CD4-positive, alpha-beta T cell treated with Interleukin-10 for 1 hour (primary cell): ENCODE data around the gene KCNIP1.

ENCODE experiments used
- DNase-seq: peaks from one replicate; pipeline ENCODE4 v3.0.0-alpha.2; 2020

The KCNIP1 gene

DNA sequence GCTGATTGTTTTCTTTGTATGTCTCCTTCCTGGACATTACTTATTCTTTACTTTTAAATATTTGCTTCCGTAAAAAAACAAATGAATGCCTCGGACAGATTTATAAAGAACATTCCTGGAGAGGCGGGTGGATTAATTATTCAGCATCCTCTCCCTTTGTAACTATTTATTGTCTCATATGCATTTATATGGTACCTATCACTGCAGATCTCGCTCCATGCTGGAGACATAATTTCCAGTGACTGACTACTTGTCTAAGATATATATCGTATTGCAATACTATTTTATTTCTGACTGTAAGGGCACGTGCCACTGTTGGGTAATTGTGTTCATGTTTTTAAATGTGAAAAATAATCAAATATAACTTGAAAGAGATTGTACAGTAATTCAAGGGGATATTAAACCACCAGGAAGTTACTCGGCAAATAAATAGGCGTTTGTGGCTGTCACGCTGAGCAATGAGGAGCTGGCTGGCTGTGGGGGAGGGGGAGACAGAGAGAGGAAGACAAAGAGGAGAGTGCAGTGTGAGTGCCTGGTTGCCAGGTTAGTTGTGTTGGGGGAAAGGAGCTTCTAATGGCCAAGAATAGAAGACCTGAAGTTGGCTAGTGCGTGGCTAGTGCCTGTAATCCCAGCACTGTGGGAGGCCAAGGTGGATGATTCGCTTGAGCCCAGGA, 147.9 kb downstream of the KCNIP1 start:
- no peak for DNase-seq

DNA sequence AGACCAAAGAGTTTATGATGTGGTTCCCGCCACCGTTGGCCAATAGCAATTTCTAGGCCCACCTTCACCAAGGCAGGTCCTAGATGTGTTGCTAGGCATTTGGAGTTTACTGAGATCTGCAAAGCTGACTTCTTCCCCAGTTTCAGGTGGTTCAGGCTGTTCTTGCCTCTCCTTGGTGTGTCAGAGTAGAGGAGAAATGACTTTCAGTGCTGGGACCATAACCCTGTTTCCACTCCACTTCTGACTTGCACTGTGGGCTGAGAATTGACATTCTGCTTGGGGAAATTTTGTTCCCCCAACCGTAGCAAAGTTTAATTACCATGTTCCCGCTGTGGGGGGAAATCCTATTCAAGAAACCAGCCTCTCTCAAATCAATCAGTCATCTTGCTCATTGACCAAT, 151.7 kb downstream of the KCNIP1 start:
- DNase-seq: no peak

DNA sequence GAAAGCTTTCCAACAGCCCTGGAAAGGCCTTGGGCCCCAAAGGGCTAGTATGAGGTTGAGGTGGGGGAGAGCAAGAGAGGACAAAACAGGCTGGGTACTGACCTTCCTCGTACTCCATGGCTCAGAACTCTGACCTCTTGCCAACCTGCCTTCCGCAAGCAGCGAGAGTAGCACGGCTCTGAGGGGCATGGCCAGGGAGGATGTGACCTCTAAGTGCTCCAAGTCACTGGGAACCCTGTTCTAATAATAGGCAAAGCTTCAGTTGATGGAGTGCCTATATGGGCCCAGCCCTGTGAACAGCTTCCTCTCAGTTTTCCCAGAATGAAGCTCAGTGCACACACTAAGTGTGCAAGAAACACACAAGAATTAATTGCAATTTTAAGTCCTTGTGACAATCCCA, 152.1 kb downstream of the KCNIP1 start:
- DNase-seq: no peak

DNA sequence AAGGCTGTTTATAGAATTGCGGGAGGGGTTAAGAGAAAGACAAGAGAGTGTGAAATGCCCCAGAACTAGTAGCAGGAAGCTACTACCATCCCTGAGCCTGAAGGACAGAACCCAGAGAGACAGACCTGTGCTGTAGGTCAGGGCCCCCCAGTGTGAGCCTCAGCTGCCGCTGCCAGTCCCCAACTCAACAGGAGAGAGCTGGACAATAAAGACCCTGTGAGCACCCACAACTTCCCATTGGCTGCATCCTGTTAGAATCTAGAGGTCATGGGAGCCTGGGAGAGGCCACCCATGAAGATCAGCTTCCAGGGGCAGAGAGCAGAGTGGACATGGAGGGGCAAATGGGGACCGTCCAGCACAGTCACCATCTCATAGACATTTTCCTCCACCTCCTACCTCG, 152.5 kb downstream of the KCNIP1 start:
- DNase-seq: no peak

DNA sequence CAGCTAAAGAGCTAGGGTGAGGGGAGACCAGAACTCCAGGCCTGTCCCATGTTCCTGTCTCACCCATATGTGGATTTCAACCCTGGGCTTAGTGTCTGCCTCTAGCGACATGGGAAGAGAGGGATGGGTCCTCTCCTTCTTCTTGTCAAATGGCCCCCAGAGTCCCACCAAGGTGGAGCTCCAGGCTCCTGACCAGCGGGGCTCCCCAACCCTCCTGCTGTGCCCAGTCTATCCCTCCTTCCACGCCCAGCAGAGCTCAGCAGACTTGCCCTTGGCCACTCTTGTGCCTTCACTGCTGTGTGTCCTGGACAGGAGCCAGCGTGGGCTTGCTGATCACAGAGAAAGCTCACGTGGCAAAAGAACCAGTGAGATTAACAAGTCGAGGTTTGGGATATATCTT, 156.7 kb downstream of the KCNIP1 start:
- no peak for DNase-seq

DNA sequence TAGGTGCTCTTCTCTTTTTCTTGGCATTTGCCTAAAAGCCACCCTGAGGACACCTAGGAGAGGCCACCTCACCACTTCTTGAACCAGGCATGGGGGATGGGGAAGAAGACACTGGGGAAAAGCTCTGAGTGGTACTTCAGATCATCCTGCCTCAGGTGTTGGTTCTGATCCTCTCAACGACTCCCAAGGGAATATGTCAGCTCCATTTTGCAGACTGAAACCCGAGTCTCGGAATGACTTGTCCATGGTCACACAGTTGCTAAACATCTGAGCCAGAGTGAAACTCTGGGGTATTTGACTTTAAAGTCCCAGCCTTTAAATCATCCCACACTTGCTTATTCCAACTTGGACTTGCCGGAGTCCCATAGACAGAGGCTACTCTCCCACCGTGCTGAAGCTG, 159.1 kb downstream of the KCNIP1 start:
- no peak for DNase-seq

DNA sequence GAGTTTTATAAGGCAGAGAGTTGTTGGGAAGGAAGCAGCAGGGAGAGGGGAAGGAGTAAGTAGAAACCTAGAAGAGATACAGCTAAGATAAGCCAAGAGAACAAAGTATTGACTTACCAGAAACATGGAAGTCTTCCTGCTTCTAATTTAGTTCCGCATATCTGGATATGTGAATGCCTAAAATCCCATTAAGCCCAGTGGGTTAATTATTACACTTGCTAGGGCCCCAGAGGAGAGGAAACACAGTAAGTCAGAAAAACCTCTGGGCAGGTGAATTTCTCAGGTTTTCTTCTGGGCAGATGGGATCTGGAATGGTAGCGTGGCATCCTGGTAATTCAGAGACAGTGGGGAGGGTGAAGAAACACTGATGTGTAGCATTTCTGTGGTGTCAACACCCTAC, 175.0 kb downstream of the KCNIP1 start:
- no peak for DNase-seq

DNA sequence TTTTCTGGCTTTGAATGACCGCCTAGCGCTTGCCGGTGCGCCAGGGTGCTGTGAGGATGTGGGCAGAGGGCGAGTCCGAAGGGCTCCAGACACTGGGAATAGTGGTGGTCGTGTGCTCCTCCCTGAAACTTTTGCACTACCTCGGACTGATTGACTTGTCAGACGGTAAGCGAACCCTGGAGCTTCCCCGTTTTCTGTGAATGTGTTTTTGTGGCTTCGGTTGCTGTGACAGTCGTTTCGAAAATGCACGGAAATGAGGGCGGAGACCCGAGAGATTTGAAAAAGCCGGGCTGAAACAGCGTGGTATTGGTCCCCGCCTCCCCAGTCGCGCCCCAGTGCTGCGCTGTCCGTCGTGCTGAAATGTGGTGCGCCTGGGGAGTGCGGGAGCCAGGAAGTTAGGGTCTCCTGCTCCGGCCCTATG, 177.2 kb downstream of the KCNIP1 start:
- peak; percentile 22 for DNase-seq

DNA sequence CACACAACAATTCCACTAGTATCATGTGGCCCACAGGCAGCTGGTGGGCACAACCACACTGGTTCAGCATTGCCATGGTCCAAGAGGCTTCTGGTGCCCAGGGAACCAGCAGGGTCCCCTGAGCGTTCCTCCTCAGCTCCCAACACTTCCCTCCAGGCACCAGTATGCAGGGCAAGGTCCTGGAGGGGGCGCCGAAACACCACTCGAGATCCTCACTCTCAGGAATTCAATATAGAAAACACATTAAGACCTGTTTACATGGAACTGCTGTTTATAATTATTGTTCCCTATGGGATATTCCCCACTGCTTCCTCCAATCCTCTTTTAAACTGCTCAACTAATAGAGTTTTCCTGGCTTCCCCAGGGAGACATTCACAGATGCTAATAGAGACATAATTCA, 187.8 kb downstream of the KCNIP1 start:
- DNase-seq: no peak

DNA sequence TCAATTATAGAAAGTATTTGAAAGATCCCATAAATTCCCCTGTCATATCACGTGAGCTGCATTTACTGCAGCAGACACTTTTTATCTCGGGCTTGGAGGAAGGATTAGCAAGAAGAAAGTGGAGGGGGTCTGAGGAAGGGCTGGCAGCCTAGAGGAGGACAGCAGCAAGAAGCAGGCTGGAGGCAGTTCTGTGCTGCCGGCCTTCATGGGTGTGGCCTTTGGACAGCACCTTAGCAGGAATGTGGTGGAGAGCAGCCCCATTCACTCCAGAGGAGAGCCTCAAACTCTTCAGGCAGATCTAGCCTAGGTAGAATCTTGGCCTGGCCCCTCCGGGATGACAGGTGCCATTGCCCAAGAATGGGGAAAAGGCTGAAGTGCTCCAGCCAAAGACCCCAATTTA, 189.9 kb downstream of the KCNIP1 start:
- no peak for DNase-seq

DNA sequence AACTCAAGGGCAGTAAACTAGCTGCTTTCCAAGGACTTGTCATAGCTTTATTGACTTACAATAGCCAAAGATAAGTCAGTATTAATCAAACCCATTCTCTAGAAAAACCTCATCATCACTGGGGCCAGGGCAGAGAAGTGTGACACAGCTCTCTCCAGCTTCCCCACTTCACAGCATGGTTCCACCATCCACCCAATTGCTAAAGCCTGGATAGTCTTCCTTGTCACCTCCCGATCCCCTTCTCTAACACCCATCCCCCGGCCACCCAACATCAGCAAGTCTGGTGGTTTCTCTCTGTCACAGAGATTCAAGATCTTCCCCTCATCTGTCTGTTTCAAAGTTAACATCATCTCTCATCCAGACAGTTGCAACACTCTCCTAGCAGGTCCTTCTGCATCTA, 191.1 kb downstream of the KCNIP1 start:
- no peak for DNase-seq

DNA sequence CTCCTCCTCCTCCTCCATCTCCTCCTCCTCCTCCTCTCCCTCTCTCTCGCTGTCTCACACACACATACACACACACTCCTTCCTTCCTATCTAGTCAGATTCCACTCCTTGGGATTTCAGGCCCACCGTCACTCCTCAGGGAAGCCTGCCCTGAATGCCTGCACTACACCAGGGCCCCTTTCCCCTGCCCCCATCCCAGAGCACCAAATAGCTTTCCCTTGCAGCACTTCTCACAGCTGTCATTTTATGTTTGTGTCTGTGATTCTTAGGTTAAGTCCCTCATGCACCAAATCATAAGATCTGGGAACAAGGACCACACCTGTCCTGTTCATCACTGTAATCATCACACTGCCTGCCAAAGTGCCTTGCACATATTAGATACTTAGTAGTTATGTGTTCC, 193.2 kb downstream of the KCNIP1 start:
- no peak for DNase-seq

DNA sequence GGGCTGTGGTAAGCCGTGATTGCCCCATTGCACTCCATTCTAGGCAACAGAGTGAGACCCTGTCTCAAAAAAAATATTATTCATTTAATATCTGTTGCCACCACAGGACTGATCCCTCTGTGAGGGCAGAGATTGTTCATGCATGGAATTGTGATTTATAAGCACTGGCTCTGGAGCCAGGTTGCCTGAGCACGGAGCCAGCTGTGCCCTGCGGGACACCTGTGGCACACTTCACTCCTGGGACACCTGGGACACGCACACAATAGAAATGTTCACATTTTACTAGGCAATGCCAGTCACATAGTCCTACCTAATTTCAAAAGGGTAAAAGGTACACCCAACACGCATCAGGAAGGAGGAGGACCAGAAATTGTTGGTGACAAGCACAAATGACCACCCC, 196.7 kb downstream of the KCNIP1 start:
- DNase-seq: no peak

DNA sequence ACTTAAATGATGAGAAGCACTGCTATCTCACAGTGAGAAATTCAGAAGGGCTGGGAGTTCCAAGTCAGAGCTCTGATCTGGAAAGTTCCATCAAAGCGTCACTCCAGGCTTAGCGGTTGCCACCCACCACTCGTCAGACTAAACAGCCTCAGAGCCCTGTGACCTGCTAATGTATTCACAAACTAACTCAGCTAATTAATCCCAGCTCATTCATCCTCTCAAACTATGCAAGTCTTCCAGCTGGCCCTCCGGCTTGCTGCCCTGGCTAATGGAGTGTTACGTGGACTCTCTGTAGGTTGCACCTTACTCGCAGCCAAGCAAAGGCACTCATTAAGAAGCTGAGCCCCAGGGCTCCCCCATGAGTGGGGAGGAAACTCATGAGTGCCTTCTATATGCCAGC, 197.5 kb downstream of the KCNIP1 start:
- DNase-seq: no peak

DNA sequence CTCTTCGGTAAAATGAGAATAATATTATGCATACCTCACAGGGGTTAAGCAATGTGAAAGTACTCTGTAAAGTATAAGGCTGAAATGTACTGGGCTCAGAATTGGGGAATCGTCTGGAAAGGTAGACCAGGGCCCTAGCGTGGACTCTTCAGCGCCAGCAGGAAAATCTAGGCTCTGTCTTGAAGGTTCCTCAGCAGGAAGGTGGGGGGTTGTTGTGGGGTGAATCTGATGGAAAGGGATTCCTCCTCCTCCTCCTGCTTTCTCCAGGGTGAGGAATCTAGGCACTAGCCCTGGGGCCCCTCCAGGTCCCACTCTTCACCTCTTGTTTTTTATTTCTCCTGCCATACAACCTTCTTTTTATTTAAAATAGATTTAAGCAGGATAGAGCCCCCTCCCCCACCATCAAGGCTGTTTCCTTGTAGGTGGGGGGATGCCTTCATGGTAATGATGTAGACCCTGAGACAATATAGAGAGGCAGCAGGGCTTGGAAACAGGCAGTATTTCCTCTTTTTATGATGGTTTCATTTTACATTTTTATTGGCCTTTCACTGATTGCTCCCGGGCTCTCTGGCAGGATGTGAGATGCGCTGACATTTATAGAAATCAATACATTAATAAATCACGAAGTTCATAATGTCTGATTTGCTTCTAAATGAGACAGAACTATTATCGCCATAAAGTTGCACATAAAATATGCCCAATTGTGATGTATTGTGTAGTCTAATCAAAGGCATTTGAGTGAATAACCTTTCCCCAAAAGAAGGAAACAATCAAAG, 200.8 kb downstream of the KCNIP1 start:
- no peak for DNase-seq

DNA sequence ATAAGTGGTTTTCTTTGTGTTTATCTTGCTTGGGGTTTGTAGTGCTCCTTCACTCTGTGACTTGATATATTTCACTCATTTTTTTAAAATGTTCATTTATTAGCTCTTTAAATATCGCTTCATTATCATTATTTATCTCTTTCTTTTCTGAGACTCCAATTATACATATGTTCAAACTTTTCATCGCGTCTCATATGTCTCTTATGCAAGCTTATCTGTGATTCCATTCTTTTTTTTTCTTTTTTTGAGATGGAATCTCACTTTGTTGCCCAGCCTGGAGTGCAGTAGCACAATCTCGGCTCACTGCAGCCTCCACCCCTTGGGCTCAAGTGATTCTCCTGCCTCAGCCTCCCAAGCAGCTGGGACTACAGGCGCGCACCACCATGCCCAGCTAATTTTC, 205.8 kb downstream of the KCNIP1 start:
- DNase-seq: no peak

DNA sequence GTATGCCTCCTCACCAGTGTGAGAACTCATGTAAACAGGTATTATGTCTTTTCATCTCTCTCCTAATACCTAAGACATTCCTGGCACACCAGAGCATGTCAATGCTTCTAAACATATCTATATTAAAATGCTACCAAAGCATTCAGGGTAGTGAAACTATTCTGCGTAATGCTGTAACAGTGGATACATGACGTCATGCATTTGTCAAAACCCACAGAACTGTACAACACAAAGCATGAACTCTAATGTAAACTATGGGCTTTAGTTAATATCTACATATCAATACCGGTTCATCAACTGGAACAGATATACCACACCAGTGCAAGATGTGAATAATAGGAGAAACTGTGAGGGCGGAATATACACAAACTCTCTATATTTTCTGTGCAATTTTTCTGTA, 207.5 kb downstream of the KCNIP1 start:
- no peak for DNase-seq

DNA sequence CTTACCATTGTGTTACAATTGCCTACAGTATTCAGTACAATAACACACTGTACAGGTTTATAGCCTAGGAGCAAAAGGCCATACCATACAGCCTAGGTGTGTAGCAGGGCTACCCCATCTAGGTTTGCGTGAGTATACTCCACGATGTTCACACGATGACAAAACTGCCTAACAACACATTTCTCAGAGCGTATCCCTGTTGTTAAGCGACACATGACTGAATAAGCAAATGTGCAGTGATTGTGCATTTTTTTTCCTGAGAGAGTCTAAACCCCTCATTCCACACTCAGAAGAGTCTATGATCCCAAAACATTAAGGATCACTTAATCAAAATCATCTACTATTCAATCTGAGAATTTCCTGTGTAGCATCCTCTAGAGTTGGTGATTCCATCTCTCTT, 211.3 kb downstream of the KCNIP1 start:
- no peak for DNase-seq

DNA sequence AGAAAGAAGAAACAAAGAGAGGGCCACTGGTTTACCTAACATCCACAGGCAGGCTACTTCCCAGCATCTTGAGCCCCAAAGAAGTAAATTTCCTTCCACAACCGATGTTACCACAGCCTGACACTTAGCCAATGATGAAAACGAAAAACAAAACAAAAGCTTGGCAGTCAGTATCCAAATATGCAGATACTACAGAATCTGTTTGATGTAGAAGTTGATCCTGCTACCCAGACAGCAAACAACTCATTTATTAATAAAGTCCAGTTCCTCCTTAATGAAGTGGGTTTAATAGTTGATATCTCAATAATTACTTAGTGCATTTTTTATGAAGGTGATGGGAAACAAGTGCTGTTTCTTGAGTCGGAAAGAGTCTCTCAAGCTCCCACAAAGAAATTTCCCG, 212.6 kb downstream of the KCNIP1 start:
- no peak for DNase-seq

DNA sequence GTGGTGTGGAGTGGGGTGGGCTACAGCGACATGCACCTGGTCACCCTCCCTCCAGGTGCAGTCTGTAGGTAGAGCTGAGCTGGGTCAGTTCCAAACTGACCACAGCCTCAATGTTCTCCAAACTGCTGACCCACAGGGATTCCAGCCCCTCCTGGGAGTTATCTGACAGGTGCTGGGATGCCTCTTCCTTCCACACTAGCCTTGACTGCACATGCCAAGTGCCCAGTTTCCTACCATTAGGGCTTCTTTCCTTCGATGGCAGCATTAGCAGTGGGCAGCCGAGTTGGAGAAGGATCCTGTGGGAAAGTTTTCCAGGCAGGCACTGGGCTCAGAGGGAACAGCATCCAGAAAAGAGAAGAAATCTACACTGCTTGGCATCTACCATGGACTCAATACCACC, 215.7 kb downstream of the KCNIP1 start:
- no peak for DNase-seq

DNA sequence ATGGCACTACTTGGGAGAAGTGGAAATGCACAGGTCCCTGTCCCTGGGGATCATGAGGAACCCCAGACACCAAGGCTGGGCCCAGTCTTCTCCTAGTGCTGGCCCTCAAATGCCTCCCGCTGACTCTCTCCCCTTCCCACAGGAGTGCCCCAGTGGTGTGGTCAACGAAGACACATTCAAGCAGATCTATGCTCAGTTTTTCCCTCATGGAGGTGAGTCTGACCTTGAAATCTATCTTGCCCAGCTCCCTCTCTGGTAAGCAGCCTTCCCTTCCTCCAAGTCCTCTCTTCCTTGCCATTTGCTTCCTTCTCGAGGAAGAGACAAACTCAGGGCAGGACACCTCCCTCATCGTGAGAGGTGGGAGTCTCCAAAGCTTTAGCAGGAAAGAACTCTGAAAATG, 216.4 kb downstream of the KCNIP1 start:
- DNase-seq: no peak

DNA sequence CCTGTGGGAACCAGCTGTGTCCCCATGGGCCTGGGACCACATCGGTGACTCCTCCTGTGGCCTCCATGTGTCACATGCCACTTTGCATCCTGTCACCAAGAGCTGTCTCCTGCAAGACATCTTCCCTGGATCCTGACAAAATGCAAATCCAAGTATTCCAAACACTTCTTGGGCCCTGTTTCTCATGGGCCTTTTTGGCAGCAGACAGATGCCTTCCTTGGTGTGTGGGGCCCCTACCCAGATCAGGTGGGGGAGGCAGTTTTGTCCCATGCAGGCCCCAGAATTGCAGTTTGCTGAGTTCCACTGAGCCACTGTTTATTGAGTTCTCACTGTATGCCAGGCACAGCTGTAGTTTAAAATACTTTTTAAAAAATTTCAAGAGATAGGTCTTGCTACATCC, 217.2 kb downstream of the KCNIP1 start:
- DNase-seq: no peak

DNA sequence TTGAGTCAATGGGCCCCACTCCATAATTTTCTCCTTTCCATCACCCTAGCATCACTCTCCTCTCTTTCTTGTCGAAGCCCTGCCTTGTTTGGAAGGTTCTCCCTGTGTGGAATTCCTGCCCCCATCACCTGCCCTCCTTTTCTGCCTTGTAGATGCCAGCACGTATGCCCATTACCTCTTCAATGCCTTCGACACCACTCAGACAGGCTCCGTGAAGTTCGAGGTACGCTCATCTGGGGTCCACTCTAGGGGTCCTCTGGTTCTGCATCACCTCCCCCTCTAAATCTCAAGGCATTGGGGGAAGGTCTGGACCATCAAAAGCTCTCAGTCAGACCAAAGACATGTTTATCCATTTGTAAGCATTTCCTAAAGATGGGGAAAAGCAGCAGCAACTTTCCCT, 217.9 kb downstream of the KCNIP1 start:
- DNase-seq: no peak

DNA sequence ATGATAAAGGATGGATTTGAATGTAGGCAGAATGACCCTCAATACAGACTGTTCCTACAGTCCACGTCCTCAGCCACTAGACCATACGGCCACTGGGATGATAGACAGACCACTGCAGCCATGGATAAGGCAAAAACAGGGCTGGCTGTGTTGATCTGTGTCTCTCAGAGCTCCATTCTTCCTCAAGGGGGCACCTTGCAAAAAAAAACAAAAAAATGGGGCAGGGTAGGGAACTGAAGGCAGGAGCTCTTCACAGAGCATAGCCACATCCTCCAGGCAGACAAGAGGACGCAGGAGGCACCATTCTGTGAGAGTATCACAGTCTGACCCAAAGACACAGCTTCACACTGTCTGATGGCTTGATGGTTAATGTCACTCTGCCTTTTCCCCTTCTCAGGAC, 218.5 kb downstream of the KCNIP1 start:
- no peak for DNase-seq

DNA sequence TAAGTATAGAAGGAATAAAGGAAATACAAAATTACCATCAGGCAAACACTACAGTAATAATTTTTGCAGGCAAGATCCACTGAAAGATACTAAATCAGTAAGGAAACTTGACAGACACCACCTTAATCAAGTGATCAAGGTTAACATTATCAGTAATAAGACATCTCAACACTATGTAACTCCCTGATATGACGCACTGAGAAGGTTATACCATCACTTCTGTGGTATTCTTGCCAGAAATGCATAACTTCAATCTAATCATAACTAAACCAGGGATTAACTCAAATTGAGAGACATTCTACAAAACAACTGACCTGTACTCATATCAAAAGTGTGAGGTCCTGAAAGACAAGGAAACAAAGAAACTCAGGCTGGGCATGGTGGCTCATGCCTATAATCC, 227.2 kb downstream of the KCNIP1 start:
- no peak for DNase-seq
